22Rv1 (cell line): ENCODE results near the gene ARHGDIA.

Experiments used
- CTCF ChIP-seq: fragments of 450-650 bp; IDR thresholded peaks from 2 replicates; pipeline ENCODE4 v1.5.1; 2017; ENCODE audit warnings: mild to moderate bottlenecking
- ZFX ChIP-seq: fragments of 450-650 bp; IDR thresholded peaks from 2 replicates; pipeline ENCODE4 v1.6.1; 2017; ENCODE audit warnings: antibody characterized with exemption, borderline replicate concordance

GRCh38 chr17:81888988-81889595 lies 18.0 kb upstream of the ARHGDIA start:
- TF ChIP-seq CTCF (no peak), ZFX (no peak)
